Hair follicle dermal papilla cell (primary cell): Measurements from ENCODE around the gene SLC45A2. TPM values are rescaled to one million over a fixed set of nuclear protein-coding genes. Genes with fewer than 3 reads are reported as not detected.

Experiments used
- small RNA-seq: library from RNA; depleted of rRNA; stranded (forward); fragments of <200 nt; gene quantifications from one replicate; pipeline ENCODE3, GENCODE V24; 2012
- total RNA-seq: library from RNA; depleted of rRNA; stranded (reverse); fragments of >200 nt; gene quantifications from 2 replicates; pipeline ENCODE4 v1.2.3, GENCODE V29; 2012

SLC45A2 gene
- 0.16 TPM in 1 of 2 replicates, not detected in the other for total RNA-seq

GRCh38 chr5:33984671-33985124 is at the start of gene SLC45A2:
Gene SLC45A2 (minus strand): TSS chr5:33984693. CDS start chr5:33984583, 110 bp downstream.

GRCh38 chr5:34007621-34008600 is 23.4 kb upstream of the SLC45A2 start, which contains the start of gene AMACR:
Gene AMACR (minus strand): TSS chr5:34008050. CDS start chr5:34008019, 31 bp downstream.

GRCh38 chr5:33936381-33937016 is 48.0 kb downstream of the SLC45A2 start, which contains the start of gene RXFP3:
Gene RXFP3 (plus strand): TSS chr5:33936386. CDS start chr5:33936741, 355 bp downstream.

Small RNAs within 50 kb of the gene (small RNA-seq; reads per million reads assigned to genes)
- gene AC139783.1, result not detected

Other genes with a start within 250 kb of the SLC45A2 start
- gene ADAMTS12, start 92.7 kb downstream of the SLC45A2 start, total RNA-seq, result 12.9 and 19.1 TPM in 2 replicates
- gene RXFP3, start 48.3 kb downstream of the SLC45A2 start, total RNA-seq, result not detected in 2 replicates
- gene AMACR, start 23.4 kb upstream of the SLC45A2 start, total RNA-seq, result 19.8 and 21.1 TPM in 2 replicates
- gene C1QTNF3, start 58.5 kb upstream of the SLC45A2 start, total RNA-seq, result 0.36 and 1.8 TPM in 2 replicates